Keratinocyte (primary cell): ENCODE results near the gene RAPGEF4.

ENCODE experiments used
- EZH2 ChIP-seq: IDR thresholded peaks from one replicate; pipeline ENCODE4 v1.6.1; 2012; ENCODE audit warnings: inconsistent platforms, mild to moderate bottlenecking, low read length, moderate library complexity
- TF ChIP-seq, protein P1 (sequence below), 3 experiments: IDR thresholded peaks in 1 of 3; conservative IDR thresholded peaks in 1 of 3; optimal IDR thresholded peaks in 1 of 3; 2 replicates in 2 of 3; 3 replicates in 1 of 3; pipeline versions ENCODE3 to v1.5.1; 2011; ENCODE audit warnings: low read length in 3 of 3, mild to moderate bottlenecking in 3 of 3, moderate library complexity in 2 of 3, control low read depth in 1 of 3, inconsistent platforms in 1 of 3; ENCODE audit not compliant: insufficient read depth in 2 of 3; ENCODE audit errors: extremely low read depth in 1 of 3

DNA sequence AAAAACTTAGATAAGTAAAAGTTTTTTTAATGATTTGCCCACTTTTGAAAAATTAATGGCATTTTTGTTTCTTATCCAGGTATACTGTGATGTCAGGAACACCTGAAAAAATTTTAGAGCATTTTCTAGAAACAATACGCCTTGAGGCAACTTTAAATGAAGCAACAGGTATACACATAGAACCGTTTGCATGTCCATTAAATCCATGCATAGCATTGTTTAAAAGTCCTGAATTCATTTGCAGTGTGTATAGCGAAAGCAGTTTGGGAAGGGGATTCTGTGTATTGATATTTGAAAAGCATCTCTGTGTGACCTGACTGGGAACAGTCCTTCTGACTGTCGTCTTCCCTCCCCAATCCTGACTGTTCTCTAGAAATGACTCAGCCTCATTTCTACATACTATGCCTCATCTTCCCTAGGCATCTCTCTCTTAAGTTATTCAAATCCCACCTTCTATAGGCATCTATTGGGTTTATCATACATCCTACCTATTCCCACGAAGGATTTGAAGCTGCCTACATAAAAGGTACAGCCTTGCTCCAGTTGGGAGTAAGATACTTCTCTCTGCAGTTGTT is 260.8 kb downstream of the RAPGEF4 start:
- no peak for TF ChIP-seq EZH2
- TF ChIP-seq, protein P1, sequence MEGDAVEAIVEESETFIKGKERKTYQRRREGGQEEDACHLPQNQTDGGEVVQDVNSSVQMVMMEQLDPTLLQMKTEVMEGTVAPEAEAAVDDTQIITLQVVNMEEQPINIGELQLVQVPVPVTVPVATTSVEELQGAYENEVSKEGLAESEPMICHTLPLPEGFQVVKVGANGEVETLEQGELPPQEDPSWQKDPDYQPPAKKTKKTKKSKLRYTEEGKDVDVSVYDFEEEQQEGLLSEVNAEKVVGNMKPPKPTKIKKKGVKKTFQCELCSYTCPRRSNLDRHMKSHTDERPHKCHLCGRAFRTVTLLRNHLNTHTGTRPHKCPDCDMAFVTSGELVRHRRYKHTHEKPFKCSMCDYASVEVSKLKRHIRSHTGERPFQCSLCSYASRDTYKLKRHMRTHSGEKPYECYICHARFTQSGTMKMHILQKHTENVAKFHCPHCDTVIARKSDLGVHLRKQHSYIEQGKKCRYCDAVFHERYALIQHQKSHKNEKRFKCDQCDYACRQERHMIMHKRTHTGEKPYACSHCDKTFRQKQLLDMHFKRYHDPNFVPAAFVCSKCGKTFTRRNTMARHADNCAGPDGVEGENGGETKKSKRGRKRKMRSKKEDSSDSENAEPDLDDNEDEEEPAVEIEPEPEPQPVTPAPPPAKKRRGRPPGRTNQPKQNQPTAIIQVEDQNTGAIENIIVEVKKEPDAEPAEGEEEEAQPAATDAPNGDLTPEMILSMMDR (optimal IDR thresholded peaks at IDR 0.05 in 1 of 3, IDR thresholded peaks at IDR 0.05 in 1 of 3, conservative IDR thresholded peaks at IDR 0.05 in 1 of 3; ENCODE audit: extremely low read depth in 1 of 3, insufficient read depth in 2 of 3, low read length in 3 of 3), result no peak
